HCT116 (cell line): ENCODE measurements around the gene NR2C2.

ENCODE experiments used
- EZH2 ChIP-seq: fragments of 200-600 bp; sonication (generic); IDR thresholded peaks from 2 replicates; pipeline ENCODE4 v1.6.1; 2017; ENCODE audit warnings: antibody characterized with exemption, mixed run types
- JUND ChIP-seq: IDR thresholded peaks from 2 replicates; pipeline ENCODE4 v1.6.1; 2012
- POLR2A ChIP-seq: IDR thresholded peaks from 2 replicates; pipeline ENCODE4 v1.7.0; 2011; ENCODE audit warnings: borderline replicate concordance; ENCODE audit not compliant: insufficient read depth, insufficient read length; ENCODE audit errors: extremely low read depth
- POLR2AphosphoS5 ChIP-seq: IDR thresholded peaks from 2 replicates; pipeline ENCODE4 v1.6.1; 2011; ENCODE audit warnings: mild to moderate bottlenecking, low read depth, low read length, moderate library complexity
- RAD21 ChIP-seq: IDR thresholded peaks from 2 replicates; pipeline ENCODE4 v1.6.1; 2012; ENCODE audit warnings: low read depth, mild to moderate bottlenecking
- SIN3A ChIP-seq: IDR thresholded peaks from 2 replicates; pipeline ENCODE4 v1.6.1; 2012; ENCODE audit warnings: low read depth
- SRF ChIP-seq: IDR thresholded peaks from 2 replicates; pipeline ENCODE4 v1.6.1; 2012; ENCODE audit warnings: low read depth
- TCF7L2 ChIP-seq: IDR thresholded peaks from 2 replicates; pipeline ENCODE4 v1.7.0; 2011; ENCODE audit warnings: borderline replicate concordance, inconsistent platforms; ENCODE audit not compliant: insufficient read depth, insufficient read length; ENCODE audit errors: extremely low read depth
- YY1 ChIP-seq: IDR thresholded peaks from 2 replicates; pipeline ENCODE4 v1.6.1; 2011; ENCODE audit warnings: low read length, low read depth, moderate library complexity, mild to moderate bottlenecking; ENCODE audit not compliant: insufficient replicate concordance; ENCODE audit errors: extremely low read depth
- TF ChIP-seq, protein P1 (sequence below), 3 experiments: fragments of 200-600 bp in 1 of 3; sonication (generic) in 1 of 3; IDR thresholded peaks in 2 of 3; conservative IDR thresholded peaks in 1 of 3; 2 replicates each; pipeline ENCODE4 v1.5.1; 2012 to 2017; ENCODE audit warnings: low read depth in 2 of 3, low read length in 2 of 3, antibody characterized with exemption in 1 of 3, borderline replicate concordance in 1 of 3, control low read depth in 1 of 3, mild to moderate bottlenecking in 1 of 3, mixed read lengths in 1 of 3, mixed run types in 1 of 3, moderate library complexity in 1 of 3; ENCODE audit not compliant: insufficient read depth in 1 of 3
- TF ChIP-seq, protein P2 (sequence below): IDR thresholded peaks from 2 replicates; pipeline ENCODE4 v1.6.1; 2011; ENCODE audit warnings: mild to moderate bottlenecking, low read length, moderate library complexity; ENCODE audit not compliant: insufficient replicate concordance; ENCODE audit errors: extremely low read depth
- TF ChIP-seq, protein P3 (sequence below): IDR thresholded peaks from 2 replicates; pipeline ENCODE4 v1.6.1; 2012

DNA sequence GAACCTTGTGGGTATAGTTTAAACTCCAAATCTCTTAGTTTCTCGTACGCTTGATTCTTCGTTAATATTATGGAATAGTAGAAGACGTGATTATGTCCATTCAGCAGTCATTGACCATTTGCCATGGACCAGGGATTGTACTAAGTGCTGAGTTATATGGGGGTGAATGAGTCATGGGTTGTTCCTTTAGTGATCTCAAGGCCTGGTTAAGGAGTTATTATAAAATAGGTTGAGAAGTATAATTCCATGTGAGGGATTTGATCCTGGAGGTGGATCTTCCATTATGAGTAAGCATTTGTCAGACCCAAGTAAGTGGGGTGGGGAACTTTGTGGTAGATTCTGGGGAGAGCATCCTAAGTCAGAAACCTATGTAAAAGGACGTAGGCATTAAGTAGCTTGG lies 15.4 kb downstream of the NR2C2 start:
- TF ChIP-seq, protein P1, sequence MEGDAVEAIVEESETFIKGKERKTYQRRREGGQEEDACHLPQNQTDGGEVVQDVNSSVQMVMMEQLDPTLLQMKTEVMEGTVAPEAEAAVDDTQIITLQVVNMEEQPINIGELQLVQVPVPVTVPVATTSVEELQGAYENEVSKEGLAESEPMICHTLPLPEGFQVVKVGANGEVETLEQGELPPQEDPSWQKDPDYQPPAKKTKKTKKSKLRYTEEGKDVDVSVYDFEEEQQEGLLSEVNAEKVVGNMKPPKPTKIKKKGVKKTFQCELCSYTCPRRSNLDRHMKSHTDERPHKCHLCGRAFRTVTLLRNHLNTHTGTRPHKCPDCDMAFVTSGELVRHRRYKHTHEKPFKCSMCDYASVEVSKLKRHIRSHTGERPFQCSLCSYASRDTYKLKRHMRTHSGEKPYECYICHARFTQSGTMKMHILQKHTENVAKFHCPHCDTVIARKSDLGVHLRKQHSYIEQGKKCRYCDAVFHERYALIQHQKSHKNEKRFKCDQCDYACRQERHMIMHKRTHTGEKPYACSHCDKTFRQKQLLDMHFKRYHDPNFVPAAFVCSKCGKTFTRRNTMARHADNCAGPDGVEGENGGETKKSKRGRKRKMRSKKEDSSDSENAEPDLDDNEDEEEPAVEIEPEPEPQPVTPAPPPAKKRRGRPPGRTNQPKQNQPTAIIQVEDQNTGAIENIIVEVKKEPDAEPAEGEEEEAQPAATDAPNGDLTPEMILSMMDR (IDR thresholded peaks at IDR 0.05 in 2 of 3, conservative IDR thresholded peaks at IDR 0.05 in 1 of 3; ENCODE audit: borderline replicate concordance in 1 of 3, insufficient read depth in 1 of 3, low read depth in 2 of 3, low read length in 2 of 3): no peak
- no peak for TF ChIP-seq EZH2
- no peak for TF ChIP-seq POLR2A
- no peak for TF ChIP-seq JUND
- TF ChIP-seq POLR2AphosphoS5: no peak
- TF ChIP-seq SRF: no peak
- no peak for TF ChIP-seq TCF7L2
- TF ChIP-seq, protein P2, sequence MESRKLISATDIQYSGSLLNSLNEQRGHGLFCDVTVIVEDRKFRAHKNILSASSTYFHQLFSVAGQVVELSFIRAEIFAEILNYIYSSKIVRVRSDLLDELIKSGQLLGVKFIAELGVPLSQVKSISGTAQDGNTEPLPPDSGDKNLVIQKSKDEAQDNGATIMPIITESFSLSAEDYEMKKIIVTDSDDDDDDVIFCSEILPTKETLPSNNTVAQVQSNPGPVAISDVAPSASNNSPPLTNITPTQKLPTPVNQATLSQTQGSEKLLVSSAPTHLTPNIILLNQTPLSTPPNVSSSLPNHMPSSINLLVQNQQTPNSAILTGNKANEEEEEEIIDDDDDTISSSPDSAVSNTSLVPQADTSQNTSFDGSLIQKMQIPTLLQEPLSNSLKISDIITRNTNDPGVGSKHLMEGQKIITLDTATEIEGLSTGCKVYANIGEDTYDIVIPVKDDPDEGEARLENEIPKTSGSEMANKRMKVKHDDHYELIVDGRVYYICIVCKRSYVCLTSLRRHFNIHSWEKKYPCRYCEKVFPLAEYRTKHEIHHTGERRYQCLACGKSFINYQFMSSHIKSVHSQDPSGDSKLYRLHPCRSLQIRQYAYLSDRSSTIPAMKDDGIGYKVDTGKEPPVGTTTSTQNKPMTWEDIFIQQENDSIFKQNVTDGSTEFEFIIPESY: no peak
- TF ChIP-seq RAD21: no peak
- TF ChIP-seq YY1: no peak
- TF ChIP-seq SIN3A: no peak
- TF ChIP-seq, protein P3, sequence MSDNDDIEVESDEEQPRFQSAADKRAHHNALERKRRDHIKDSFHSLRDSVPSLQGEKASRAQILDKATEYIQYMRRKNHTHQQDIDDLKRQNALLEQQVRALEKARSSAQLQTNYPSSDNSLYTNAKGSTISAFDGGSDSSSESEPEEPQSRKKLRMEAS: no peak
